CD4-positive, alpha-beta T cell treated with Interleukin-4 for 1 hour (primary cell): Measurements from ENCODE around the gene MOK.
"Not testable (repeated sequence)": the region's sequence is repeated elsewhere in the genome, so short reads cannot be mapped to it uniquely, and the experiment has no call there.

Experiments
- DNase-seq, 2 donors: peaks; one replicate each; pipeline ENCODE4 v3.0.0-alpha.2; 2020 to 2022

The MOK gene

DNA sequence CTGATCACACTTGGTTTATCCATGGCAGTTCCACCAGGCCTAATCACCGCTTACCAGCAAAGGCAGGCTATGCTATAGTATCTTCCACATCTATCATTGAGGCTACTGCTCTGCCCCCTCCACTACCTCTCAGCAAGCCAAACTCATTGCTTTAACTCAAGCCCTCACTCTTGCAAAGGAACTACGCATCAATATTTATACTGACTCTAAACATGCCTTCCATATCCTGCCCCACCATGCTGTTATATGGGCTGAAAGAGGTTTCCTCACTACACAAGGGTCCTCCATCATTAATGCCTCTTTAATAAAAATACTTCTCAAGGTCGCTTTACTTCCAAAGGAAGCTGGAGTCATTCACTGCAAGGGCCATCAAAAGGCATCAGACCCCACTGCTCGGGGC lies 61.2 kb downstream of the MOK start:
- not testable (repeated sequence) for DNase-seq

DNA sequence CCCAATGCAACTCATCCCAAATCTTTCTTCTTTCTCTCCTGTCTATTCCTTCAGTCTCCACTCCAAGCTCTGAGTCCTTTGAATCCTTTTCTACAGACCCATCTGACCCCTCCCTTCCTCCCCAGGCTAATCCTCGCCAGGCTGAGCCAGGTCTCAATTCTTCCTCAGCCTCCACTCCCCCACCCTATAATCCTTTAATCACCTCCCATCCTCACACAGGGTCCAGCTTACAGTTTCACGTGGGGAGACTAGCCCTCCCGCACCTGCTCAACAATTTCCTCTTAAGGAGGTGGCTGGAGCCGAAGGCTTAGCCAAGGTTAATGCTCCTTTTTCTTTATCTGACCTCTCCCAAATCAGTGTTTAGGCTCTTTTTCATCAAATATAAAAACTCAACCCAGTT lies 63.8 kb downstream of the MOK start:
- no peak for DNase-seq

DNA sequence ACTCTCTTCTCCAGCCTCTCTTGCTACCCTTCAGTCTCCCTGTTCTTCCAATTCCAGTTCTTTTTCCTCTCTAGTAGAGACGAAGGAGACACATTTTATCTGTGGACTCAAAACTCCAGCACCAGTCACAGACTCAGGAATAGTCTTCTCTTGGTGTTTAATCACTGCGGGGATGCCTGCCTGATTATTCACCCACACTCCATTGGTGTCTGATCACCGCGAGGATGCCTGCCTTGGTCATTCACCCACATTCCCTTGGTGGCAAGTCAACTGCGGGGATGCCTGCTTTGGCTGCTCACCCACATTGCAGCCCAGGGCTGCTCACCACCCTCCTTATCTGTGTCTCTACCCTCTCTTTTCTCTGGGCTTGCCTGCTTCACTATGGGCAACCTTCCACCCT lies 64.5 kb downstream of the MOK start:
- not testable (repeated sequence) for DNase-seq

DNA sequence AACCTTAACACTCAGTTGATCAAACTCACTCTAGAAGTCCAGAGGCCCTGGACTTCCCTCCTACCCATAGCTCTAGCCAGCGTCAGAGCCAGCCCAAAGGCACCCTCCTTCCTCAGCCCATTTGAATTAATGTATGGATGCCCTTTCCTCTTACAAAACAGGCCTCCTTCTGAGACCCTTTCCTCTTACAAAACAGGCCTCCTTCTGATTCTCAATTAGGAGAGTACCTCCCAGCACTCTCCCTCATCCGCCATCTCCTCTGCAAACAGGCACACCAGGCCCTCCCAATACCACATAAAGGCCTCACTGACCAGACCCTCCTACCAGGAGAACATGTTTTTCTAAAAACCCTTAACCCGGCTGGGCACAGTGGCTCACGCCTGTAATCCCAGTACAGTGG lies 65.7 kb downstream of the MOK start:
- no peak for DNase-seq

DNA sequence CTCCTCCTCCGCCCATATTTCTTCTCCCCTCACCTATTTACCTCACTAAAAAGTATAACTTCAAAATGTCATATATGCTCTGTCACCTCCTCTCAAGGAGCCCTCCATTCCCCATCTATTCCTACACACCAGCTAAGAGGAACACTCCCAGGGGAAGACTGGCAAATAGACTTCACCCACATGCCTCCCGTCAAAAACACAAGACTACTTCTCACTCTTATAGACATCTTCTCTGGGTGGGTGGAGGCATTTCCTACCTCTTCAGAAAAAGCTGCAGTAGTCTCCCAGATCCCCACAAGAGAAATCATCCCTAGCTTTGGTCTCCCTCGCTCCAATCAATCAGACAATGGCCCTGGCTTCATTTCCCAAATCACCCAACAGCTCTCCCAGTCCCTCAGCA lies 66.2 kb downstream of the MOK start:
- DNase-seq: no peak

DNA sequence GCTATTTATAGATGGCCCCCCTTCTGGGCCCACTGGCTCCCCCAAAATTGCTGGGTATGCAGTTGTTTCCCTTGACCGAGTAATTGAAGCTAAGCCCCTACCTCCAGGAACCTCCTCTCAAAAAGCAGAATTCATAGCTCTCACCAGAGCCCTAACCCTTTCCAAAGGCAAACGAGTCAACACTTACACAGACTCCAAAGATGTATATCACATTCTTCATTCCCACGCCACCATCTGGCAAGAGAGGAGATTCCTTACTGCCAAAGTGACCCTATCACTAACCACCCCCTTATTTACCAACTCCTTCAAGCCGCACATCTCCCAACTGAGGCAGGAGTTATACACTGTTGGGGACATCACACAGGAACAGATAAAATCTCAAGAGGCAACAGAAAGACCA lies 66.8 kb downstream of the MOK start:
- no peak for DNase-seq

DNA sequence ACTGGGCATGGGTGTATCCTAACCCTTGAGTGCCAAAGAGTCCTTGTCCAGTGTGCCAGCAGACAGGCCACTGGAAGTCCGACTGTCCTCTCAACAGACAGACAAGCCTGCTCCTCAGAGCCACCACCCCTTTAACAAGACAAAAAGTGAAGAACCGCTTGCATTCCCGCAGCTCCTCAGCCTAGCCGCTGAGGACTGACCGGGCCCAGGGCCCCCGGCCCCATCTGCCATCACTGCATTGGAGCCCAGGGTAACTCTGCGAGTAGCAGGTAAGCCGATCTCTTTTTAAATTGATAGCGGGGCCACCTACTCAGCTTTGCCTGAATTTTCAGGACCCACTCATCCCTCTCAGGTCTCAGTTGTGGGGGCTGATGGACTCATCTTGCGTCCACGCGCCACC lies 68.9 kb downstream of the MOK start:
- no peak for DNase-seq

DNA sequence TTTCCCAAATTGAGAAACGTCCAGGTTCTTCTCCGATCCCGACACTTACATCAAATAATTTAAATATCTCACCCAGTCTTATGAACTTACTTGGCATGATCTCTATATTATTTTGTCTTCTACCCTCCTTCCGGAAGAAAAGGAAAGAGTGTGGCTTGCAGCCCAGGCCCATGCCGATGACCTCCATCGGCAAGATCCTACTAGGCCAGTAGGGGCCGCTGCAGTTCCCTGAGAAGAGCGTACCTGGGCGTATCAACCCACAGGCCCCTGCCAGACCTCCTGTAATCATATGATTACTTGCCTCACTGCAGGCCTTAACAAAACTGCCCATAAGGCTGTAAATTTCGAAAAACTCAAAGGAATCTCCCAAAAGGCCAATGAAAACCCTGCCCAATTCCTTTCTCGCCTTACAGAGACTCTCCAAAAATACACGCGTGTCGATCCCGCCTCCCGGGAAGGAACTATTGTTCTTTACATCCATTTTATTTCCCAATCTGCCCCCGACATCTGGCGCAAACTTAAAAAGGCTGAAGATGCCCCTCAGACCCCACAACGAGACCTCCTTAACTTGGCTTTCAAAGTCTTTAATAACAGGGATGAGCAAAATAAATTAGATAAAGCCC lies 69.6 kb downstream of the MOK start:
- DNase-seq: peak; percentile 74

DNA sequence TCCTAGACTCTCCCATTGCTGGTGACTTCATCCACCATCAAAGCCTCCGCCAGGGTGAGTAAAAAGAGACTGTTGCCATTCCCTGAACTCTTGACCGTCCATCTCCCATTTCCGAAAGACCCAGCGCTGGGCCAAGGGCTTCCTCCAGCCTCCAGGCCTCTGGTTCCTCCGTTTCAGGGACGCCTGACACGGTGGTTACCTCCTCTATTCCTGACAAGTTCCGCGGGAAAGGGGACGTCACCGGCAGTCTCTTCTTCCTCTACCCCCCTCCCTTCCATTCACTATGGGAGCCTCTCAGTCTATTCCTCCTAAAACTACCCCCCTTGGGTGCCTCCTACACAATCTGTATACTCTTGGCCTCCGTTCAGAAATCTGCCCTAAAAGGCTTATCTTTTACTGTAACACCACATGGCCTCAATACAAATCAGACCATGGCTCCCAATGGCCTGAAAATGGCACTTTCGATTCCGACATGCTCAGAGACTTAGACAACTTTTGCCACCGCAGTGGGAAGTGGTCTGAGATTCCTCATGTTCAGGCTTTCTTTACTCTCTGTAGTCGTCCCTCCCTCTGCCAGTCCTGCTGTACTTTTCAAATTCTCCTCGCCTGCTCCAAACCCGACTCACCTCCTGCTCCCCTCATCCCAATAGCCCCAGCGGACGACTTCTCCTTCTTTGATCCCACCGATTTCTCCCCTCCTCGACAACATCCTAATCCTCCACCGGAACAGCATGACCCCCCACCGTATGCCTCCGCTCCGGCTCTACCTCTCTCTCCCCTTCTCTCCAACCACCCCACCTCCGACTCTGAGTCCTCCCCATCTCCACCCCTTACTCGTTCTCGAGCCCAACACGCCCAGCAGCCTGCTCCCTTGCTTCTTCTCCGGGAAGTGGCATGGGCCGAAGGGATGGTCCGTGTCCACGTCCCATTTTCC lies 70.4 kb downstream of the MOK start:
- no peak for DNase-seq

DNA sequence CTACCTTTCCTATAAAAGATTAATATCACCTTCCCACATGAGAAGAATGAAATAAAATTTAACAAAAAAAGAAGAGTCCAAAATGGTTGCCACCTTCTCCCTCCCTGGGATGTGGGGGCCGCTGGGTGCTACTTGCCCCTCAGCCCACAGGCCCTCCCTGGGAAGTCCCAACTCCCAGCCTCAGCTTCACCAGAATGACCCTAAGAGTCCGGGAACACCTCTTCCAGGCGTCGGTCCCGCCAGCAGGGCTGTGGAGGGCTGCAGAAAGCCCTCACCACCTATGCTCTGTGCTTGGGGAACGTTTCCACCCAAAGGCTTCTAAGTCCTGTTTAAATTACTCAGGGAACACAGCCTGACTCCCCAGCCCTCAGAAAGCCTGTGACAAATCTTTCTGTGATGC lies 71.9 kb downstream of the MOK start:
- DNase-seq: no peak

DNA sequence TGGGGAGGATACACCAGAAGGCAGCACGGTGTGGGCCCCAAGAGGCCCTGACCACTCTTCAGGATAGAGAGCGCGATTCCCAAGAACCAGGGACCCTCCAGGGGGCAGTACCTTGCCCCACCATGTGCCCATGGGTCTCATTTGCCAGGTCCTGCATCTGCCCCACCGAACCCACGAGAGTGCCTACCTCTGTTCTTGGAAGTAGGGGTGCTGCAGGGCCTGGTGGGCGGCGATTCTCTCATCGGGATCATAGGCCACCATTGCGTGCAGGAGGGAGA lies 72.7 kb downstream of the MOK start:
- no peak for DNase-seq

DNA sequence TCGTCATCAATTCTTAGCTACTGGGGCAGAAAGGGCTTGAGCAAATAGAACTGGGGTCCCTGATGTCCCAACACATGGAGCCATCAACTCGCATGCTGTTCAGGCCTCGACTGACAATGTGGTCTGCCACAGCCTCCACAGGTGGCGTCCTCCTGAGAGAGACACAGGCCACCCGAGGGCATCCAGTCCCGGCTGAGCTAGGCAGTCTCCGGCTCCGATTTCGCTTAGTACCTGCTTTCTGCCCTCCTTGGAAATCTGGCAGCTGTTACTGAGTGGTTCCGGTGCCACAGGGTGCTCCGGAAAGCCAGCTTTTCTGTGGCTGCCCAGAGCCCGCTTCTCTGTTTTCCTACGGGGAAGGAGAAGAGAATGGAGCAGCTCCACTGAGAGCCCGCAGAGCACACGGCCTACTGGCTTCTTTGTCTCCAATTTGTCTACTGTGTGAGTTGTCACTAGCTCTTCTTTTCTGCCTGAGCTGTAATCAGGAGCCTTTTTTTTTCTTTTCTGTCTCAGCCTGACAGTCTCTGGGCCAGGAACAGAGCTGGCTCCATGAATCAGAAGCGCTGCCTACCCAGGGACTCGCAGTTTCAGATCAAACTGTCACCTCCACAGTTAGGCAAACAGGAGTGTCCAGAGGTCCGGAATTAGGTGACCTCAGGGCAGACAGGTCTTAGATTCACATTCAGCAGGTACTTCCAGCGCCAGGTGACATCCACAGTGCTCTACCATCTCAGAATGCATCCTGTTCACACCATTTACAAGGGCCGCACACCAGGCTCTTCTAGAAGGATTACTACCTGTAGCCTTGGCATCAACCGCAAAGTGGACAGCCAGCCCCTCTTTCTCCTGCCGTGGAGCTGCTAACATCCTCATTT lies 73.3 kb downstream of the MOK start:
- DNase-seq: no peak

DNA sequence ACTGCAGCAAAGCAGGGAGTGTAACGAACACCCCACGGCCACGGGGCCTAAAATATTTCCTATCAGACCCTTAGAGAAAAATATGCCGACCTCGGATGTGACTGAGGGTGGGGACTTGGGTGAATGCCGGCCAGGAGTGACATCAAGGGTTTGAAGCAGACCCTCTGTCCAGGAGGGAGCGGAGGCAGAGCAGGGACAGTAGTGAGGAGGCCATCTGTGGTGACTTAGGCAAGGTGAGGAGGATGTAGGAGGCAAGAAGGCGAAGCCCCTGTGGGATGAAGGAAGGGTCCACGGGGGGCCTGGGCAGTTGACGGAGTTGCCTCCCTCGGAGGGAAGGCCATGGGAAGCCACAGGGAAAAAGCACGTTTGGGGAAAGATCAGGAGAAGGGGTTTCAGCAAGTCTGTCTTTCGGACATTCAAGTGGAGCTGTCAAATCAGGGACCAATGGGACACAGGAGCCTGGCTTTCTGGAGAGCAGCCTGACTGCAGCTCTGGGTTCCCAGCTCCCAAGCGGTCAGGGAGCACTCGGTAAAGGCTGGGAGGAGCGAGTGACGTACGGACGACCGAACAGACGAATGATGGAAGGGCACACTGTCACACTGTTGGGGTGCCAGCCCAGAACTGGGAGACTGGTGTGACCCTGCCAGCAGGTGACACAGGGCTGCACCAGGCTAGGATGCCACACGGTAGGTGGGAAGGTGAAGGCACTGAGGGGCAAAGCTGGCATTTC lies 74.3 kb downstream of the MOK start:
- DNase-seq: no peak

DNA sequence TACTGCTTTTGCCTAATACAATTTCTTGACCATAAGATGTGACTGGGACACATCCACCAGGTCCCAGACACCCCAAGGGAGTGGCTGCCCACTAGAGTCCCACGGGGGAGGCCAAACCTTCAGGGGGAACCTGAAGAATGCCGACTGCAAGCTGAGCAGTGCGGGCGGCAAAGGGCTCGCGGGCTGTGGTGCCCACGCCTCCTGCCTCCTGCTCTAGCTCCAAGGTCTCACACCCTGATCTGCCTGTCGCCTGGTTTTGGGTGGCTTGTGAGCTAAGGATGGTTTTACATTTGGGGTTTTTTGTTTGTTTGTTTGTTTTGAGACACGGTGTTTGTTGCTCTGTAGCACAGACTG lies 75.2 kb downstream of the MOK start:
- no peak for DNase-seq

DNA sequence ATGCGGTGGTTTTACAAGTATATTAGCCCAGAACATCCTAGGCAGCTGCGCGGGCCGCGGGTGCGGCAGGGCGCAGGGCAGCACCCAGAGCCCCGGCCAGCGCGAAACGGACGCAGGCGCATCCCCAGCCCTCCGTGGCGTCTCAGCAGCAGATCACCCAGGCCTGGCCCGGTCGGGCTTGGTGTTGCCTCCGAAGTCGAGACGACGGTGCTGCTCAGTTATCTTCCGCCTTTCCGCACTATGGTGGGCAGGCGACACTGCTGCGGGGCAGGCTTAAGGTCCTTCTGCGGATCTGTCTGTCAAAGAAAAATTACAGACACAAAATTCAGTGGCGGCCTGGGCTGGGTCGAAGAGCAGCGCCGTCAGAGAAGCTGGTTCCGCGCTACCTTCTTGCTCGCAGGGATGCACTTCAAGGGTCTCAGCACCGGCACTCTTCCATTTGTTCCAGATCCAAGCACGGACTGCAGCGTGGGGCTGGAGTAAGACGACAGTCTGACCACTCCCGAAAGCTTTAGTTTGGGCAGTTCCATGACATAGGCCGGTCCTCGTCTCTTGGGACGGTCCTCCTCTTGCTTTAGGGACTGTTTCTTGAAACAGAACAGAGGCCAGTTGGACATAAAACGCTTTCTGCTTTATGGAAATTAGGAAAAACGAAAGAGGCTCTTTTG lies 75.8 kb downstream of the MOK start:
- no peak for DNase-seq

DNA sequence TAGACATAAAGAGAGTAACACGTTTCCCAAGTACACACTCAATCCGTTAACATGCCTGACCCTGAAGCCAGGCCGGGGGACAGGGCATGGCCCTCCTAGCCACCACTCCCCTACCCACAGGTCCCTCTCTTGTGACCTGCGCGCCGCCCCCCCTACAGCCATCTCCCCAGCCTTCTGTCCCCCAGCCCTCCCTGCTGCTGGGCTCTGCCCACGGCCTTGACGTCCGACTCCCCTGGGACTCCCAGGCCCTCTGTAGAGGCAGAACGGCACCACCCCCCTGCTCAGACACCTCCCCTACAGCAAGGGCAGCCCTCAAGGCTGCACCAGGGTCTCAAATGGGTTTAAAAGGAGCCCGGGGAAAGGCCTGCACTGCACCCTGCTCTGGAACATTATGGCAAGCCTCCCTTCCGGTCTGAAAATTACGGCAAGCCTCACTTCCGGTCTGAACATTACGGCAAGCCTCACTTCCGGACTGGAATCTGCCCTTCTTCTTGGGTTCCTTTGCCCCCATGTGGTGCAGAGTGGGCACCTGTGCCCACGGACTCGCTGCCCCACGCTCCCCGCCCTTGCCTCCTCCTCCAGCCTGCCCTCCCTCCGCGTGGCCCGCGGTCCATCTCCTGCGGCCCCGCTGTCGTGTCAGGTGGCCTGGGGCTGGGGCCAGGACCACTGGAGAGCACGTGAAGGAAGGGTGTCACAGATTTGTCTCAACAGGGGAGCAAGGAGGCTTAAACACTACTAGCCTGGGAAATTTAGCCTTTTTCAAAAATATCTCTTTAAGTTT lies 77.6 kb downstream of the MOK start:
- no peak for DNase-seq

DNA sequence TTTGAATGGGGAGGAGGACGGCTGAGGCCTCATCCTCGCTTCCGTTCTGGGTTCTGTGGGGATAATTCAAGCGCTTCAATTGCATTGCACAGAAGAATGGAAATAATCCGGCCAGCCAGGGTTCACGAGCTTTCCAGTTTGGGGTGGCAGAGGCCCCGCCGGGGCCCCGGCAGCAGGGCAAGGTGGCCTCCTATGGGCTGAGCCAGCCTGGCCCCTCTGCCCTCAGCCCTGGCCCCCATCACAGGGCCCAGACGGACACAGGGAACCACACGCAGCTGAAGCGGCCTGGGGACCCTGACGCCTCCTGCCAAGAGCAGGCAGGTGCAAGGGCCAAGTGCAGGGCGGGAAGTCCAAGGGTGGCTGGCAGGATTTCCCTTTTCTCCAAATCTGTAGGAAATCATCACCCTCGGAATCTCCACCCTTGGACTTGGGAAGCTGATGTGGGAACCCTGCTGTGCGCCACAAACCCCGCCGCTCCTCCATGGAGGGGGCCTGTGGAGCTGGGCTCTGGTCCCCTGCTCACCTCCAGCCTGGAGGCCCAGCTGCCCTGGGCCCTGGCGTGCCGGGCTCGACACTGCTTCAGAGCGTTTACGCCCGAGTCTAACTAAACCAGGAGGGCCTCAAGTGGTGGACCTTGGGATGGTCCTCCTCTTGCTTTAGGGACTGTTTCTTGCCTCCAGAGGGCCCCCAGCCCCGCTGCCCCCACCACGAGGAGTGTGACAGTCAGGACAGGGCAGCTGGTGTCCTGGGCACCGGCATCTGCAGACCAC lies 78.4 kb downstream of the MOK start:
- no peak for DNase-seq

DNA sequence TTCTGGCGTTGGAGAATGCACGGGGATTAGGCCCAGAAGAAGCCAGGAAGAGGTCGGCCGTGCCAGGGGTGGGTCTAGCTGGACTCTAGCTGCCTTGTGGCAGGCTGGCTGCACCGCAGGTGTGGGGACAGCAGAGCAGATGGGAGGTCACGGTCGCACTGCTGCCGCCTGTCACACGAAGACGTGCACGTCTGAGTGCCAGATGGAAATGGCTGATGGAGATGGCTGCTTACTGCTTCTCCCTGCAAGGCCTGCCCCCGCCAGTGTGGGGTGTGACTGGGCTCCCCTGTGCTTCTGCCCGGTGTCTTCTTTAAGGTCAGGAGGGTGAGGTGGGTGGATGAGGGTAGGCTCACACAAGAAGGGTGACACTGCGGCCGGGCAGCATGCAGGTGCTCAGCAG lies 79.0 kb downstream of the MOK start:
- DNase-seq: no peak

DNA sequence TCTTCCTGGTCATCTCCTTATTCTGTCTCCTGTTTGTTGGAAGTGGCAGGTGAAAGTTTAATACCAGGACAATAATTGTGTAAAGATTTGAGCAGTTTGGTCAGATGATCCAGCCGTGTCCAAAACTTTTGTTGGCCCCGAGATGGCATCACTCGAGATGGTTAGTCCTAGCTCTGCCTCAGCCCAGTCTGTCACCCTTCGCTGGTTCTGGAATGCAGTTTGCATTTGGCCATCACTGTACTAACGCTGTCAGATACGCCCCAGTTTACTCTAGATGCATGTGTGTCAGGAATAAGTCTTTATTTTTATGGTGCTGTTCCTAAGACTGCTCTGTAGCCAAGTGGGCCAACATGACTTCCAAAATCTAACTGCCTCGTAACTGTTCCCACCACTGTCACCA lies 79.6 kb downstream of the MOK start:
- DNase-seq: no peak

DNA sequence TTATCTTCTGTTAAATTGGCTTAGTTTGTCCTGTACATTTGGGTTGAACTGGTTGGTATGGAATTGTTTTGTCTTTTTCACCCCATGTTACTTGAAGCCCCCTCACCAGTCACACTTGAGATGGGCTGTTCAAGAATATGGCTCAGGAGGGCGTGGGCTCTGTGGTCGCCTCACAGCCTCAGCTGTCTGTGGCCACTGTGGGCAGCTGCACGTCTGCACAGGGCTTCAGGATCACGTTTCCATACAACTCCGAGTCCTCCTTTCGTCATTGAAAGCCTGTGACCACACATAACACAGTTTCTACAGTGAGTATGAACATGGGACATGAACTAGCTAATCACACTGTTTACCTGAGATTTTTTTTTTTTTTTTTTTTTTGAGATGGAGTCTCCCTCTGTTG lies 81.3 kb downstream of the MOK start:
- no peak for DNase-seq

DNA sequence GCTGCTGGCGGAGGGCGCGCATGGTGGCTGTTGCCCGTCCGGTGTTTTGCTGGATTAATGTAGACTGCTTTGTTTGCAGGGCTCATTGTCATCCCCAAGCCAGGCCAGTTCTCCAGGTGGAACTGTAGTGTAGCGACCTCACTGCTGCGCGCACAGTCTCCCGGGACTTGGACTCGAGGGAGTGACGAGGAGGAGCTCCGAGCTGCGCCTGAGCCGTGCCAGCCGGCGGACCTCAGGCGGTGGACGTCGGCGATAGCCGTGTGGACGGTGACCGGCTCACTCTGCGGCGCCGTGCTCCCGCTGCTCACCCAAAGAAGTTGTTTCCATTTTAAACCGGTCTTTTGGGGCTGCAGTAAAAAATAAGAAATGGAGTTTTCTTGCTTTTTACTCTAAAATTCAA lies 82.2 kb downstream of the MOK start:
- no peak for DNase-seq
